ENCODE data around the gene FHIT. TPM values are rescaled to one million over a fixed set of nuclear protein-coding genes. Genes with fewer than 3 reads are reported as not detected.

The FHIT gene
- total and polyA plus RNA-seq, 9 donors = 5.1 to 11.8 (median 9.5) TPM

DNA sequence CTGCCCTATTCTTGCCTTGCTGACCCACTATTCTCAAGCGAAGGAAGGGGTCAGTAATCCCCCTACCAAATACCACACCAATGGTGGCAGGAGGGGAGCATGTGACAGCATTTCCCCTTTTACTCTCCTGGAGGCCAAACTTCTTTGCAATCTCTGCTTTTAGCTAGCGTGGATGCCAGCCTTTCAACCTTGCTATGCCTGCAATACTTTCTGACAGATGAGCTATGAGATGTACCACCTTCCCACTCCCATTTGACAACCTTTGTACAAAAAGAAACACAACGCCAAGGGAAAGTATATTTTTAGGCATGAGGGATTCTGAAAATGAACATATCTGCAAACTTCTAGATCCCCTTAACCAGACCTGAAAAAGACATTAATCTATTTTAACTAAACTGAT lies 302.1 kb downstream of the FHIT start:
- Histone ChIP-seq H3K4me3 (no peak overlapping the region), H3K36me3 (no peaks in the 10 kb centered on the region), H3K27ac (no peak overlapping the region), H3K4me1 (ENCODE audit: insufficient read depth) (no peaks in the 10 kb centered on the region), H3K27me3 (no peaks in the 10 kb centered on the region), H3K9me3 (no peaks in the 10 kb centered on the region)
- 77 to 93% (median 77%) methylated on average over 3 of the region's 3 CpGs for WGBS, 3 donors
- intact Hi-C loops (cut with DNase I) = no loop called here
- TF ChIP-seq, protein P1, sequence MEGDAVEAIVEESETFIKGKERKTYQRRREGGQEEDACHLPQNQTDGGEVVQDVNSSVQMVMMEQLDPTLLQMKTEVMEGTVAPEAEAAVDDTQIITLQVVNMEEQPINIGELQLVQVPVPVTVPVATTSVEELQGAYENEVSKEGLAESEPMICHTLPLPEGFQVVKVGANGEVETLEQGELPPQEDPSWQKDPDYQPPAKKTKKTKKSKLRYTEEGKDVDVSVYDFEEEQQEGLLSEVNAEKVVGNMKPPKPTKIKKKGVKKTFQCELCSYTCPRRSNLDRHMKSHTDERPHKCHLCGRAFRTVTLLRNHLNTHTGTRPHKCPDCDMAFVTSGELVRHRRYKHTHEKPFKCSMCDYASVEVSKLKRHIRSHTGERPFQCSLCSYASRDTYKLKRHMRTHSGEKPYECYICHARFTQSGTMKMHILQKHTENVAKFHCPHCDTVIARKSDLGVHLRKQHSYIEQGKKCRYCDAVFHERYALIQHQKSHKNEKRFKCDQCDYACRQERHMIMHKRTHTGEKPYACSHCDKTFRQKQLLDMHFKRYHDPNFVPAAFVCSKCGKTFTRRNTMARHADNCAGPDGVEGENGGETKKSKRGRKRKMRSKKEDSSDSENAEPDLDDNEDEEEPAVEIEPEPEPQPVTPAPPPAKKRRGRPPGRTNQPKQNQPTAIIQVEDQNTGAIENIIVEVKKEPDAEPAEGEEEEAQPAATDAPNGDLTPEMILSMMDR (IDR thresholded peaks at IDR 0.05) = no peak
- TF ChIP-seq EP300 (IDR thresholded peaks at IDR 0.05) (no peak), POLR2A (IDR thresholded peaks at IDR 0.05) (no peak)
- DNase-seq = no peak

DNA sequence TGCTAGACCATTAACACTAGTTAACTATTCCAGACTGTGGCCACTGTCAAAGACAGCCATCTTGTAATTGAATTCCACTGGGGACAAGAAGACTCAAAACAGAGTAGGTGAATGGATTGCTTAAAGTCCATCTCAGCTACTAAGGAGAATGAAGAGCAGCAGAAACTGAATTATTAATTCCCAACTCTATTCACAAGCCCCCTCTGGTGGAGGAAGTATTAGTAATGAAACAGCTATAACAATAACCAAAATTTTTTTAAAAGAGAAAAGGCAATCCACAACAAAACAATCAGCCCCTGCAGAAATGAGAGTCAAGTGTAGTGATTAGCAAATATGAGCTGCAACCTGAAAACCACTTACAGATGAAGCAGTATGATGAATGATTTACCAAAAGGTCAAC lies 302.8 kb downstream of the FHIT start:
- no peak for DNase-seq
- intact Hi-C loops (cut with DNase I) = no loop called here
- Histone ChIP-seq H3K27me3 (no peaks in the 10 kb centered on the region), H3K9me3 (no peaks in the 10 kb centered on the region), H3K36me3 (no peaks in the 10 kb centered on the region), H3K4me1 (ENCODE audit: insufficient read depth) (no peaks in the 10 kb centered on the region), H3K27ac (no peak overlapping the region), H3K4me3 (no peak overlapping the region)
- no peak for TF ChIP-seq EP300 (IDR thresholded peaks at IDR 0.05)
- TF ChIP-seq, protein P1 (IDR thresholded peaks at IDR 0.05) = no peak
- TF ChIP-seq POLR2A (IDR thresholded peaks at IDR 0.05) = no peak

DNA sequence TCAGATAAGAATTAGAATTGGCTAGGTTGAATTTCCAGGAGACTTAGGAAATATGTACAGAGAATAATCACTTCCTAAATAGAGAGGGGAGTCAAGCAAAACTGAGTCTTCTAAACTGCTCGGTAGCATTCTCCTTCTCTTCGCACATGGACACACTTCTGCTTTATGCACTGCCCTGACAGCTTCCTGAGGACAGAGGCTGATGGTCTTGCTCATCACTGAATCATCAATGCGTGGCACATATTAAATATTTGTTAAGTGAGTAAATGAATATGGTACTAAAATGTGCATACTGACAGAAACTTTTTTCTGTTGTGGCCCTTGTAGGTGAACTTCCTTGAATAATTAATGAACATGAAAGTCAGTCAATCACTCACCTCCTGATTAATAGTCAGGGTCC lies 315.5 kb downstream of the FHIT start:
- intact Hi-C loops (cut with DNase I) = no loop called here
- no peaks in the 10 kb centered on the region for H3K36me3 ChIP-seq
- H3K4me1 ChIP-seq (ENCODE audit: insufficient read depth) = no peaks in the 10 kb centered on the region
- H3K4me3 ChIP-seq = no peak overlapping the region
- no peaks in the 10 kb centered on the region for H3K27me3 ChIP-seq
- WGBS, 3 donors = 87 to 93% (median 91%) methylated on average over 3 of the region's 3 CpGs
- no peak for DNase-seq
- no peak overlapping the region for H3K27ac ChIP-seq
- no peaks in the 10 kb centered on the region for H3K9me3 ChIP-seq
- TF ChIP-seq EP300 (IDR thresholded peaks at IDR 0.05) (no peak), POLR2A (IDR thresholded peaks at IDR 0.05) (no peak)
- TF ChIP-seq, protein P1 (IDR thresholded peaks at IDR 0.05) = no peak

DNA sequence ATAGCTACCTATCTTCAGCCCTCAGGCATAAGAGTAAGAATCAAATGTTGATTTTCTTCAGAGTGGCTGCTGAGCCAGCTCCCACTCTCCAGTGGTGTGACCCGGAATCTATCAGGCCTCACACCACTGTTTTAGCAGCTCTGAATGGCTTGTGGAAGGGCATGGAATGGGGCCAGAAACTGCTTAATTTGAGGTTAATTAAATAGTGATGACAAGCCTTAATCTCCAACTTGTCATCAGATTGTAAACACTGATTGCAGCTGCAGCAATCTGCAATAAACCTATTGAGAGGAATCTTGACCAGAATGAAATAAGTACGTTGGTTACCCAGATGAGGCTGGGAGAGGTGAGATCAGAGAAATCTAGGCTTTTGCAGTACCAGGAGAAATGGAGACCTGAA lies 317.4 kb downstream of the FHIT start:
- DNase-seq = no peak
- no peak overlapping the region for H3K27ac ChIP-seq
- no peak overlapping the region for H3K4me3 ChIP-seq
- no peaks in the 10 kb centered on the region for H3K4me1 ChIP-seq (ENCODE audit: insufficient read depth)
- H3K27me3 ChIP-seq = no peaks in the 10 kb centered on the region
- no peaks in the 10 kb centered on the region for H3K9me3 ChIP-seq
- no peaks in the 10 kb centered on the region for H3K36me3 ChIP-seq
- no peak for TF ChIP-seq EP300 (IDR thresholded peaks at IDR 0.05)
- TF ChIP-seq, protein P1 (IDR thresholded peaks at IDR 0.05) = no peak
- TF ChIP-seq POLR2A (IDR thresholded peaks at IDR 0.05) = no peak
- intact Hi-C loops (cut with DNase I) = no loop called here
- WGBS, 3 donors = 81 to 93% (median 88%) methylated on average over 2 of the region's 2 CpGs

DNA sequence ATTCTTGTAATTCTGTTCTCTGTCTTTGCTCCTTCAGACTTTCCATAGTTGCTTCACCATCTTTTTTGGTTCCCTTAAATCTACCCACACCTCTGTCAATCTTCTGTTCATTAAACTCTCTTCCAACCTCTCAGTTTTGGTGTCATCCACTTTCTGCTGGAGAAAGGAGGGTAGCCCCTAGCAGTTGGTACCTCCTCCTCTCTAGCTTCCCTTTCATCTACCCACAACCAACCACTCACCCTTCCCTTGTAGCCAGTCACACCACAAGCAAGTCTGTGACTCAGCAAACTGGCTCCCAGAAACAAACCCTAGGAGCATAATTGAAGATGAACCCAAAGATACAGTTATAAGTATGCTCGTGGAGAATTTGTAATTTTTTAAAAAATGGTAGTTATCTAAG lies 318.6 kb downstream of the FHIT start:
- Histone ChIP-seq H3K27ac (no peak overlapping the region), H3K4me1 (ENCODE audit: insufficient read depth) (no peaks in the 10 kb centered on the region), H3K4me3 (no peak overlapping the region), H3K9me3 (no peaks in the 10 kb centered on the region), H3K27me3 (no peaks in the 10 kb centered on the region), H3K36me3 (no peaks in the 10 kb centered on the region)
- TF ChIP-seq EP300 (IDR thresholded peaks at IDR 0.05) (no peak), POLR2A (IDR thresholded peaks at IDR 0.05) (no peak)
- TF ChIP-seq, protein P1 (IDR thresholded peaks at IDR 0.05) = no peak
- 75 to 94% (median 88%) methylated on average over 1 of the region's 1 CpG for WGBS, 3 donors
- no peak for DNase-seq
- intact Hi-C loops (cut with DNase I) = no loop called here

Measured in ovary (tissue), 9 donors.